T47D (cell line): ENCODE results near the gene UBXN7.
"Not testable (repeated sequence)": the region's sequence is repeated elsewhere in the genome, so short reads cannot be mapped to it uniquely, and the experiment has no call there.

Experiments used
- DNase-seq, 2 experiments: peaks; one replicate each; pipeline versions ENCODE4 v3.0.0 to v3.0.0-alpha.2; 2011 to 2012; ENCODE audit warnings: low read depth in 1 of 2, low spot score in 1 of 2
- JUND ChIP-seq: IDR thresholded peaks from 2 replicates; pipeline ENCODE4 v1.6.1; 2012; ENCODE audit warnings: low read depth
- in situ Hi-C: cut with HindIII; loops from 2 replicates; pipeline ENCODE4 v1.10.0; 2016; ENCODE audit warnings: low sequenced_read_pairs, low pct_unique_long_range_greater_than_20kb

Gene UBXN7, protein sequence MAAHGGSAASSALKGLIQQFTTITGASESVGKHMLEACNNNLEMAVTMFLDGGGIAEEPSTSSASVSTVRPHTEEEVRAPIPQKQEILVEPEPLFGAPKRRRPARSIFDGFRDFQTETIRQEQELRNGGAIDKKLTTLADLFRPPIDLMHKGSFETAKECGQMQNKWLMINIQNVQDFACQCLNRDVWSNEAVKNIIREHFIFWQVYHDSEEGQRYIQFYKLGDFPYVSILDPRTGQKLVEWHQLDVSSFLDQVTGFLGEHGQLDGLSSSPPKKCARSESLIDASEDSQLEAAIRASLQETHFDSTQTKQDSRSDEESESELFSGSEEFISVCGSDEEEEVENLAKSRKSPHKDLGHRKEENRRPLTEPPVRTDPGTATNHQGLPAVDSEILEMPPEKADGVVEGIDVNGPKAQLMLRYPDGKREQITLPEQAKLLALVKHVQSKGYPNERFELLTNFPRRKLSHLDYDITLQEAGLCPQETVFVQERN

DNA sequence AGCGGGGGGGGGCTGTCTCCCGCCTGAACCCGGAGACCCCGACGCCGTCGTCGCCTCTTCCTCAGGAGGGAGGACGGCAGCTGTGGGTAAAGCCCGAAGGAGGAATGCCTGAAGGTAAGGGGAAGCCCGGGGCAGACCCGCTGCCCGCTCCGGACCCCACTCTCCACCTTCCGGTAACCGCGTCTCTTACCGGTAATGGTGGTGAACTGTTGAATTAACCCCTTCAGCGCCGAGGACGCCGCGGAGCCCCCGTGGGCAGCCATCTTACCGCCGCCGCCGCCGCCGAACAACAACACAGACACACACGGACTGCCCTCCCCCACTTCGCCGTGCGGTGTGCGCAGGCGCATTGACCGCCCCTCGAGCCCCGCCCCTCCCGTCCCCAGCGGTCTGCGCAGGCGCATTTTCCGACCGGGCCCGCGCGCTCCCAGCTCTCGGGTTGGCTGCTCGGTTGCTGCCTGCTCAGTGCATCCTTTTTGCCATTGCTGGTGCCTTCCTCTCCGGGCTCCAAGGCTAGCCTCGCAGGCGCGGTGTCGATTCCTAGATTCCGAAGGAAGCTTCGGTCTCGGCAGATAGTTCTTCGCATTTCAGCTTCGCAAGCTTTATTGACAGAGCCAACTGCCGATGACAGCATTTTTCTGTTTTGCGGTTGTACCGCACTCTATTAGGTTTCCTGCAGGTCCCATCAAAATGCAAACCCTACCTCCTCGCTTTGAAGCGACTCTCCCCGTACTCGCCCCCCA, at the start of gene UBXN7:
Gene UBXN7, minus strand, starts transcription at position 291 of the 743 bp plus-strand sequence. Its CDS starts 28 bp downstream, at position 263.
- in situ Hi-C loops: no loop called here
- peak; percentile 99 for DNase-seq
- no peak for TF ChIP-seq JUND

DNA sequence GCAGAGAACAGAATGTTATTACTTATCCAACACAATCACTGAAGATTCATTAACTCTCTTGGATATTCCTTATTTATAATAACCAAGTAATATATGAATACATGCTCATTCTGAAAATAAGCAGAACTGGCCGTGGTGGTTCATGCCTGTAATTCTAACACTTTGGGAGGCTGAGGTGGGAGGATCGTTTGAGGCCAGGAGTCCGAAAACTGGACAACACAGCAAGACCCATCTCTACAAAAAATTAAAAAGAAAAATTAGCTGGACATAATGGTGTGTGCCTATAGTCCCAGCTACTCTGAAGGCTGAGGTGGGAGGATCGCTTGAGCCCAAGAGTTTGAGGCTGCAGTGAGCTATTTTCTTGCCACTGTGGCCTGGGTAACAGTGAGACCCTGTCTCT, 45.5 kb upstream of the UBXN7 start:
- no peak for TF ChIP-seq JUND
- no peak for DNase-seq
- in situ Hi-C loops: no loop called here

DNA sequence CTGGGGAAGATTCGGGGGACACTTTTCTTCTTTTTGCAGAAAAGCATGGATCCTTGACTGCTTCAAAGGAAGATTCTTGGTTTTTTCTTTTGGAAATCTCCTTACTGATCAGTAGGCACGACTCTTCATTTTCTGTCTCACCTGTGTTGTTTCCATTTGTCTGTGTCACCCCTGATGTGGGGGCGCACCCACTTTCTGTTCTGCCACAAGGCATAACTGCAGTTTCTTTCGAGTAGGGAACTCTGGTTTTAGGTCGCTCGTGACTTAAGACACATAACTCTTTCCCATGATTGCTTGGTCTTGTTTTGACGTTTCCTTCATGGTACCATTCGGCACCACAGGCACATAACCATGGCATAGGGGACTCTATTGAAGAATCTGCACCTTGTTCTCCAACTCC, 40.1 kb upstream of the UBXN7 start:
- in situ Hi-C loops: no loop called here
- TF ChIP-seq JUND: no peak
- DNase-seq: no peak

DNA sequence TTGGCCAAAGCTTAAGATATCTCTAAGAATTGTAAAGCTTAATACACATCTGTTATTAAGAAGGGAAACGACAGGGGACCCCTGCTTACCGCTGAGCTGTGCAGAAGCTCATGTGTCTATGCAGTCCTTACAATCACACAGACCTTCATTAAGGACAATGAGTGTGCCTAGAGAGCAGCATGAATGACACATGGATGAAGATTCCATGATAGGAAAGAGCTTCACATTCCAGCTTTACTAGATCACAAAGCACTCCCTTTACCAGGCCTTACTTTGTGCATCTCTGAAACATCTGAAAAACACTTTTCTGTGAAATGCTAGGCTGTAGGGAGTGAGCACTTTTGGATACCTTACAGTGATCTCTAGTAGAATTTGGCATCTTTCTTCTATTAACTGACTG, 39.3 kb upstream of the UBXN7 start:
- DNase-seq: no peak
- no peak for TF ChIP-seq JUND
- in situ Hi-C loops: no loop called here

DNA sequence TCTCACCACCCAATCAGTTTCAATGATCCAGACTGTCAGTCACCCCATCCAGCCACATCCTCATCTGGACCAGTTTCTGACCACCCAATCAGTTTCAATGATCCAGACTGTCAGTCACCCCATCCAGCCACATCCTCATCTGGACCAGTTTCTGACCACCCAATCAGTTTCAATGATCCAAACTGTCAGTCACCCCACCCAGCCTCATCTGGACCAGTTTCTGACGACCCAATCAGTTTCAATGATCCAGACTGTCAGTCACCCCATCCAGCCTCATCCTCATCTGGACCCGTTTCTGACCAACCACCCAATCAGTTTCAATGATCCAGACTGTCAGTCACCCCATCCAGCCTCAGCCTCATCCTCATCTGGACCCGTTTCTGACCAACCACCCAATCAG, 38.0 kb upstream of the UBXN7 start:
- DNase-seq, in situ Hi-C loops: not testable (repeated sequence)

DNA sequence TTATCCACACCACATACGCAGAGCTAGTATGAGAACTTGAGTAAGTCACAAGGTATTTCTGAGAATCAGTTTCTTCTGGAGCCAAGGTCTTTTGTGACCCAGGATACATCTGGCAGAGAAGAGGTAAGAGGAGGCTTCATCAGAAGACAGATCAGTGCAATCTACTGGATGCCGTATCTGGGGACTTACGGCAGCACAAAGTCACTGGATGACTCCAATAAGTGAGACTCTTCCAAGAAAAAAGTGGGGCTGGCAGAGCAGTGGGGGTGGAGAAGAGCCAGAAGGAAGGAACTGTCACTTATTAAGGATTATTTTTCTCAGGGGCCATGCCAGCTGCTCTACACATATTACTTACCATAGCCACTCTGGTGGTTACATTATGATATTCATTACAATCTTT, 31.6 kb upstream of the UBXN7 start:
- in situ Hi-C loops: no loop called here
- TF ChIP-seq JUND: no peak
- DNase-seq: no peak

DNA sequence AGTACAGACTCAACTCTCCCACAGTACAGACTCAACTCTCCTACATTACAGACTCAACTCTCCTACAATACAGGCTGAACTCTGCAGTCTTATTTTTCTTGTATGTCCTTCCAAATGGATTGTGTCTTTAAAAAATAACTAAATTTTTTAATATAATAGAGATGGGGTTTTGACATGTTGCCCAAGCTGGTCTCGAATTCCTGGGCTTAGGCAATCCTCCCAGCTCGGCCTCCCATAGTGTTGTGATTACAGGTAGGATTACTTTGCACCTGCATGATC, 31.2 kb upstream of the UBXN7 start:
- in situ Hi-C loops: no loop called here
- DNase-seq: no peak
- TF ChIP-seq JUND: no peak

DNA sequence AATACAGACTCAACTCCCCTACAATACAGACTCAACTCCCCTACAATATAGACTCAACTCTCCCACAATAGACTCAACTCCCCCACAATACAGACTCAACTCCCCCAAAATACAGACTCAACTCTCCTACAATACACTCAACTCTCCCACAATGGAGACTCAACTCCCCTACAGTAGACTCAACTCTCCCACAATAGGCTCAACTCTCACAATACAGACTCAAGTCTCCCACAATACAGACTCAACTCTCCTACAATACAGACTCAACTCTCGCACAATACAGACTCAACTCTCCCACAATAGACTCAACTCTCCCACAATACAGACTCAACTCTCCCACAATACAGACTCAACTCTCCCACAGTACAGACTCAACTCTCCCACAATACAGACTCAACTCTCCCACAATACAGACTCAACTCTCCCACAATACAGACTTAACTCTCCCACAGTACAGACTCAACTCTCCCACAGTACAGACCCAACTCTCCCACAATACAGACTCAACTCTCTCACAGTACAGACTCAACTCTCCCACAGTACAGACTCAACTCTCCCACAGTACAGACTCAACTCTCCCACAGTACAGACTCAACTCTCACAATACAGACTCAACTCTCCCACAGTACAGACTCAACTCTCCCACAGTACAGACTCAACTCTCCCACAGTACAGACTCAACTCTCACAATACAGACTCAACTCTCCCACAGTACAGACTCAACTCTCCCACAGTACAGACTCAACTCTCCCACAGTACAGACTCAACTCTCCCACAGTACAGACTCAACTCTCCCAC, 30.7 kb upstream of the UBXN7 start:
- DNase-seq, in situ Hi-C loops: not testable (repeated sequence)

DNA sequence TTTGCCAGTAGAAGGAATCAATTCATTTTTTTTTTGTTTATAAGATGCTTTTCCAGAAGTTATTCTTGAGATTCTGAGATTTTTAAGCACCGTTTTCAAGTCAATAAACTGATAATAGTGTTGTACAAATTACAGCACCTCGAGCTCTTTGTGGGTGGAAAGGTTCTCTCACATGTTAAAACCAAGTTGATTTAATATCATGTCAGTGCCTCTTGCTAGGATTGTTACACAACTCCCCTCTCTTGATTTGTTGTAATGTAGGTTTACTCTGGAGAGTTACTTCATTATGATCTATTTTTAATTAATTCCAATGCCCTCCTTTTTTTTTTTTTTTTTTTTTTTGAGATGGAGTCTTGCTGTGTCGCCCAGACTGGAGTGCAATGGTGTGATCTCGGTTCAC, 25.8 kb upstream of the UBXN7 start:
- no peak for DNase-seq
- TF ChIP-seq JUND: no peak
- in situ Hi-C loops: no loop called here

DNA sequence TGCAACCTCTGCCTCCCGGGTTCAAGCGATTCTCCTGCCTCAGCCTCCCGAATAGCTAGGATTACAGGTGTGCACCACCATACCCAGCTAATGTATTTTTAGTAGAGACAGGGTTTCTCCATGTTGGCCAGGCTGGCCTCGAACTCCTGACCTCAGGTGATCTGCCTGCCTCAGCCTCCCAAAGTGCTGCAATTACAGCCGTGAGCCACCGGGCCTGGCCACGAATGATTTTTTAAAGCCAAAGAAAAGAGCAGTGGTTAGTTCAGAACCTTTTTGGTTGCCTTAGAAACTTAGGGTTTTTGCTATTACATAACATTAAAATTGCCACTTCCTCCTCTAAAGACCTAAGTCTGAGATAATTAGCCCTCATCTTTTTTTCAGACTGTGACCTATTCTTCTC, 25.2 kb upstream of the UBXN7 start:
- DNase-seq, in situ Hi-C loops: not testable (repeated sequence)

DNA sequence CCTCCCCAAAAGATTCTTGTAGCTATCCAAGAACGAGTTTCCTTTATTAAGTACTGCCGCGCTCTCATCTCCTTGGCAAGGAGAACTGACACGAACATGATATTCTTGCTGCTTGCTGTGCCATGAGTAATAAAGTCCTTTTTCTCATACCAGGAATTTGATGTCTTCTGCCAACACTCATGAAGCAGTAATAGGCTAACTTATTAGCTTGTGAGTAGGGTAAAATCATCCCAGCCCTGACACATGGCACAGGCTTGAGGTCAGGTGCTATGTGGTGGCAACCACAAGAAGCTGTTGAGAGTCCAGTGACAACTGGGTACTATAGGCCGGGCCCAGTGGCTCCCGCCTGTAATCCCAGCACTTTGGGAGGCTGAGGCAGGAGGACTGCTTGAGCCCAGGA, 22.7 kb upstream of the UBXN7 start:
- in situ Hi-C loops: no loop called here
- DNase-seq: no peak
- TF ChIP-seq JUND: no peak

DNA sequence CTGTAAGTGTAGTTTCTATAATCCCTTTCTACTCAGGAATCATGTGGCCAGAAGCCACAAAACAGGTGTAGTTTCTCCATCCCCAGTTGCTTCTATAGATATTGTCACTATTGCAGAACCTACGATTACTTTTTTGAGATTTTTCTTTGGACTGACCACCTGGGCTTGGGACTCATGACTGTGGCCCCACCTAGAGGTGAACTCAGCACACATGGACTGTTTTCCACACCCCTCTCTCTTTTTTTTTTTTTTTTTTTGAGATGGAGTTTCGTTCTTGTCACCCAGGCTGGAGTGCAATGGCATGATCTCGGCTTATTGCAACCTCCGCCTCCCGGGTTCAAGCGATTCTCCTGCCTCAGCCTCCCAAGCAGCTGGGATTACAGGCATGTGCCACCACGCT, 13.2 kb upstream of the UBXN7 start:
- peak in 1 of 2 experiments; percentile 58 for DNase-seq
- in situ Hi-C loops: not testable (repeated sequence)

DNA sequence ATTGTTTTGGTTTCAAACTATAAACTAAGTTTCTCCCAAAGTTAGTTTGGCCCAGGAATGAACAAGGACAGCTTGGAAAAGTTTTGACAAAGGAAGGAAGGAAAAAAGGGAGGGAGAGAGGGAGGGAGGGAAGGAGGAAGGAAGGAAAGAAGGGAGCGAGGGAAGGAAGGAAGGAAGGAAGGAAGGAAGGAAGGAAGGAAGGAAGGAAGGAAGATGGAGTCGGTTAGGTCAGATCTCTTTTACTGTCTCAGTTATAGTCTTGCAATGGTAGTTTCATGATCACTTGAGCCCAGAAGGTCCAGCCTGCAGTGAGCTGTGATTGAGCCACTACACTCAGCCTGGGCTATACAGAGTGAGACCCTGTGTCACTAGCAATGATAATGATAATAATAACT, 12.3 kb upstream of the UBXN7 start:
- DNase-seq: no peak
- no peak for TF ChIP-seq JUND
- in situ Hi-C loops: no loop called here
